ENCODE measurements around the gene SLC6A9. TPM values are rescaled to one million over a fixed set of nuclear protein-coding genes. Genes with fewer than 3 reads are reported as not detected.

Gene SLC6A9
- total and polyA plus RNA-seq, 8 donors, result 1.1 to 40.8 (median 2.3) TPM; not detected in 1

DNA sequence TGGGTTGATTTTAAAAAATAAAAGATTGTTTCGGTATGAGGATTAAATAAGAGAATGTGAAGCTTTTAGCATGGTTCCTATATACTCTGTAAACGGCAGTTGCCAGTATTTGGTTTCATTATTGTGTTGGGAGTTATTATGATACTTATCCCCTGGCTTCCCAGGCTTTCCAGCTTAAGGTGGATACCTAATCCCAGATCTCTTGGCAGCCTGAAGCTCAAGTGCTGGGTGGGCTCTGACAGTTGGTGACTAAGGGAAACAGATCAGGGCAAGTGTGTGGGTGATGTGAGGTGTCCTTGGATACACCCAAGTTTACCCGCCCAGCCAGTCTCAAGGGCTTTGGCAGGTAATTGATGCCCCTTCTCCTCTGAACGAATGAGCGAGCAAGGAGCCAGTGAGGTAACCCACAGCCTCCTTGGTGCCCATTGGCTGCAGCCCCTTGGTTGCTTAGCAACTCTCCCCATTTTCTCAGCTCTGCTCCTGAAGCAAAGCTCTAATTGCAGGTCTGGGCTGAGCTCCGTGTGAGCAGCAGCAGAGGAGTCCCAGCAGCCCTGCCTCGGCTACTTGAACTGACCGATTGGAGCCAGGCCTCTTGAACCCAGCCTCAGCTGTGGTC lies 78.4 kb downstream of the SLC6A9 start:
- peak overlapping the region in 1 of 5 donors; percentile 18 for H3K27ac ChIP-seq
- no peaks in the 10 kb centered on the region for H3K9me3 ChIP-seq
- no peak overlapping the region for H3K4me3 ChIP-seq
- H3K4me1 ChIP-seq, result peaks cover 11 to 42% (median 17%) of the 10 kb centered on the region in 4 donors
- peaks cover 9 to 44% (median 39%) of the 10 kb centered on the region in 4 donors for H3K36me3 ChIP-seq
- TF ChIP-seq POLR2AphosphoS5 (IDR thresholded peaks at IDR 0.05), result no peak
- TF ChIP-seq, protein P1, sequence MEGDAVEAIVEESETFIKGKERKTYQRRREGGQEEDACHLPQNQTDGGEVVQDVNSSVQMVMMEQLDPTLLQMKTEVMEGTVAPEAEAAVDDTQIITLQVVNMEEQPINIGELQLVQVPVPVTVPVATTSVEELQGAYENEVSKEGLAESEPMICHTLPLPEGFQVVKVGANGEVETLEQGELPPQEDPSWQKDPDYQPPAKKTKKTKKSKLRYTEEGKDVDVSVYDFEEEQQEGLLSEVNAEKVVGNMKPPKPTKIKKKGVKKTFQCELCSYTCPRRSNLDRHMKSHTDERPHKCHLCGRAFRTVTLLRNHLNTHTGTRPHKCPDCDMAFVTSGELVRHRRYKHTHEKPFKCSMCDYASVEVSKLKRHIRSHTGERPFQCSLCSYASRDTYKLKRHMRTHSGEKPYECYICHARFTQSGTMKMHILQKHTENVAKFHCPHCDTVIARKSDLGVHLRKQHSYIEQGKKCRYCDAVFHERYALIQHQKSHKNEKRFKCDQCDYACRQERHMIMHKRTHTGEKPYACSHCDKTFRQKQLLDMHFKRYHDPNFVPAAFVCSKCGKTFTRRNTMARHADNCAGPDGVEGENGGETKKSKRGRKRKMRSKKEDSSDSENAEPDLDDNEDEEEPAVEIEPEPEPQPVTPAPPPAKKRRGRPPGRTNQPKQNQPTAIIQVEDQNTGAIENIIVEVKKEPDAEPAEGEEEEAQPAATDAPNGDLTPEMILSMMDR (IDR thresholded peaks at IDR 0.05), result no peak
- no peak for TF ChIP-seq EP300 (IDR thresholded peaks at IDR 0.05)
- TF ChIP-seq POLR2A (IDR thresholded peaks at IDR 0.05), result no peak
- WGBS, 5 donors, result 68 to 81% (median 74%) methylated on average over 8 of the region's 8 CpGs
- intact Hi-C loops (cut with DNase I; ENCODE audit: low total_unique reads), result no loop called here
- H3K27me3 ChIP-seq, result no peaks in the 10 kb centered on the region
- DNase-seq, result peak in 1 of 2 donors; percentile 66

DNA sequence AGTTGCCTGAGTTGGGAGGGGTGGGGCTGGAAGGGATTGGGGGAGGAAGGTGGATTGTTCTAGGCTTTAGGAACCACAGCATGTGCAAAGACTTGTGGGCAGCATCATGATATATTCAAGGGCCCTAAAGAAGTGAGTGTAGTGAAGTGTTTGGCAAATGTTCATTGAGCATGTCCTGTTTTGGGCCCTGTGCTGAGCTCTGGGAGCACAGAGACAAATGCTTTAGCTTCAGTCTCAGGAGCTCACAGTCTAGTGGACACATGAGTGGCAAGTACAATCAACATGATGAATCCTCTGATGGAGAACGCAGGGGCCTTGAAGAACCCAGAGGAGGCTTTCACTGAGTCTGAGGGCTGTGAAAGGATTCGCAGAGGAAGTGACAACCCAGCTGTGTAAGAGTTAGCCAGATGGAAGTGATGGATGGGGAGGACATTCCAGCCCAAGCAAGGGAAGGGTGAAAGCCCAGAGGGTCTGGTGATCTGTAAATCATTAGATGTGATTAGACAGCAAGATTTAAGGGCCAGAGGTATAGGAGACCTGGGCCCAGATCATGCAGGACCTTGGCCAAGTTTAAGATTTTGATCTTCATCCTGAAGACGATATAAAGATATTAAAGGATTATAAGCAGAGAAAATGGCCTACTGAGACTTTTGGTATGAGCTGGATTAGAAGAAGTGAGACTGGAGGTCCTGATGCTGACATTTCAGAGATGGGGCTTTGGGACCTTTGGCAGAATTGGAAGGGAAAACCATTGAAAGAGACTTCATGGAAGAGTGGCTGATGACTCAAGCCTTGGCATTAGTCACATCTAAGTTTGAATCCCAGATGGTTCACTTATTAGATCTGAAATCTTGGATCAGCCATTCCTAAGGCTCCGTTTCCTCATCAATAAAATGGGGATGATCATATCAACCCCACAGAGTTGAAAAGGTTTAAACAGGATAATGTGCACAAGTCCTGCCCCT lies 80.0 kb downstream of the SLC6A9 start:
- intact Hi-C loops (cut with DNase I; ENCODE audit: low total_unique reads), result no loop called here
- no peak for DNase-seq
- 85 to 91% (median 88%) methylated on average over 4 of the region's 4 CpGs for WGBS, 5 donors

DNA sequence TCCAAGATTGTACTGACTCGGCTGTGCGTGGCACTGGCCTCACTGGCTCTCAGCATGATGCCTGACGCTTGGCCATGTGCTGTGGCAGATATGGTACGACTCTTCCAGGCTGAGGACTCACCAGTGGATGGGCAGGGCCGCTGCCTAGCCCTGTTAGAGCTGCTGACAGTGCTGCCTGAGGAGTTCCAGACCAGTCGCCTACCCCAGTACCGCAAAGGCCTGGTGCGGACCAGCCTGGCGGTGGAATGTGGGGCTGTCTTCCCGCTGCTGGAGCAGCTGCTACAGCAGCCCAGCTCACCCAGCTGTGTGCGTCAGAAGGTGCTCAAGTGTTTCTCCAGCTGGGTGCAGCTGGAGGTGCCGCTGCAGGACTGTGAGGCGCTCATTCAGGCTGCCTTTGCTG lies 81.6 kb downstream of the SLC6A9 start:
- intact Hi-C loops (cut with DNase I; ENCODE audit: low total_unique reads), result no loop called here
- Histone ChIP-seq H3K4me1 (peaks cover 32 to 65% (median 39%) of the 10 kb centered on the region in 4 donors), H3K36me3 (peaks cover 6 to 22% (median 18%) of the 10 kb centered on the region in 4 donors), H3K9me3 (no peaks in the 10 kb centered on the region), H3K4me3 (no peak overlapping the region), H3K27ac (no peak overlapping the region), H3K27me3 (no peaks in the 10 kb centered on the region)
- TF ChIP-seq EP300 (IDR thresholded peaks at IDR 0.05), result no peak
- no peak for DNase-seq
- WGBS, 5 donors, result 44 to 90% (median 86%) methylated on average over 3 to 13 of the region's 13 CpGs

More for the DNA sequence above, 80.0 kb downstream of the SLC6A9 start:
- Histone ChIP-seq H3K36me3 (peaks cover 6 to 29% (median 24%) of the 10 kb centered on the region in 4 donors), H3K4me1 (peaks cover 19 to 50% (median 25%) of the 10 kb centered on the region in 4 donors), H3K27me3 (no peaks in the 10 kb centered on the region), H3K4me3 (no peak overlapping the region), H3K9me3 (no peaks in the 10 kb centered on the region), H3K27ac (no peak overlapping the region)
- TF ChIP-seq EP300 (IDR thresholded peaks at IDR 0.05), result no peak

DNA sequence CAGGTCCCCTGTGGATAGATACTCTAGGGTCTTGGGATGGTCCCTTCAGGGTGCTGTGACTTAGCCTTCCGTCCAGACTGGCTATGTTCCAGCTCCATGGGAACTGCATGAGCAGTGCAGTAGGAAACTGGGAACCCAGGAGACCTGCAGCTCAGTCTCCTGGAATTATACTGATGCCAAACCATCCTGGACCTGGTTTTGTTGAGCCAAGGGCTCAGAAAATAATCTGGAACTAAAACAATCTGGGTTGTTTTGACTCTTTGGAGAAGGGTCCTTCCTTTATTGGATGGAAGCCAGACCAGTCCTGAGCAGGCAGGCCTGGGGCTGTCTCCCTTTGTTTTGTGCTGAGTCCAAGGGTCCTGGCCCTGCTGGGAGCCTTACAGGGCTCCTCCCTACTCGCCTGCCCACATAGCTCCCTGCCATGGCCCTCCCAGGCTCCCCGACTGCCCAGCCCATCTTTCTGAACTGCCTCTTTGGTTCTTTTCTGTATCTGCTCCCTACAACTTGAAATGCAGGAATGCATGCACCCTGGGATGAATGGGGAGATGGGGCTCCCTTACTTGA lies 83.3 kb downstream of the SLC6A9 start:
- DNase-seq, result peak in 1 of 2 donors; percentile 34
- Histone ChIP-seq H3K4me1 (peaks cover 32 to 63% (median 43%) of the 10 kb centered on the region in 4 donors), H3K27me3 (no peaks in the 10 kb centered on the region), H3K9me3 (no peaks in the 10 kb centered on the region), H3K4me3 (peak overlapping the region; percentile 63 to 91 (median 82)), H3K36me3 (peaks cover 6 to 22% (median 18%) of the 10 kb centered on the region in 4 donors), H3K27ac (peak overlapping the region in 3 of 5 donors; percentile 96 to 98 (median 97))
- TF ChIP-seq EP300 (IDR thresholded peaks at IDR 0.05) (no peak), POLR2AphosphoS5 (IDR thresholded peaks at IDR 0.05) (no peak), POLR2A (IDR thresholded peaks at IDR 0.05) (no peak)
- TF ChIP-seq, protein P1 (IDR thresholded peaks at IDR 0.05), result no peak
- 20 to 32% (median 24%) methylated on average over 3 of the region's 3 CpGs for WGBS, 5 donors
- intact Hi-C loops (cut with DNase I; ENCODE audit: low total_unique reads), result no loop called here
